H9 (cell line): ENCODE results near the gene FRAS1. TPM values are rescaled to one million over a fixed set of nuclear protein-coding genes. Genes with fewer than 3 reads are reported as not detected.
A peak's percentile ranks its signal among the peaks of the same experiment; 100 is the strongest.

ENCODE experiments used
- DNase-seq: peaks from one replicate; pipeline ENCODE4 v3.0.0-alpha.2; 2017
- H2AFZ ChIP-seq: one replicate; pipeline ENCODE4 v1.6.1; 2013; ENCODE audit warnings: mild to moderate bottlenecking, low read length, control low read depth, moderate library complexity
- H2AK5ac ChIP-seq: 2 replicates; pipeline ENCODE4 v1.6.1; 2013; ENCODE audit warnings: low read length, control low read depth, mixed read lengths; ENCODE audit not compliant: insufficient read length
- H2BK120ac ChIP-seq: one replicate; pipeline ENCODE4 v1.6.1; 2013; ENCODE audit warnings: low read depth, mild to moderate bottlenecking, low read length, control low read depth, inconsistent platforms; ENCODE audit not compliant: poor library complexity, severe bottlenecking
- H2BK12ac ChIP-seq: 2 replicates; pipeline ENCODE4 v1.6.1; 2013; ENCODE audit warnings: low read length, control low read depth, mixed read lengths, low read depth; ENCODE audit not compliant: insufficient read length
- H2BK15ac ChIP-seq: 2 replicates; pipeline ENCODE4 v1.6.1; 2013; ENCODE audit warnings: low read depth, low read length, control low read depth
- H2BK20ac ChIP-seq: one replicate; pipeline ENCODE4 v1.6.1; 2013; ENCODE audit warnings: low read depth, mild to moderate bottlenecking, low read length, control low read depth, inconsistent platforms; ENCODE audit not compliant: poor library complexity, severe bottlenecking
- H2BK5ac ChIP-seq: 2 replicates; pipeline ENCODE4 v1.6.1; 2013; ENCODE audit warnings: low read length, control low read depth, mixed read lengths; ENCODE audit not compliant: insufficient read length
- H3K14ac ChIP-seq: 2 replicates; pipeline ENCODE4 v1.6.1; 2013; ENCODE audit warnings: low read length, control low read depth; ENCODE audit not compliant: insufficient read depth
- H3K18ac ChIP-seq: 2 replicates; pipeline ENCODE4 v1.6.1; 2013; ENCODE audit warnings: low read depth, mild to moderate bottlenecking, mixed read lengths, low read length, control low read depth; ENCODE audit not compliant: insufficient read length
- H3K23ac ChIP-seq: 2 replicates; pipeline ENCODE4 v1.6.1; 2013; ENCODE audit warnings: low read length, control low read depth, mixed read lengths, low read depth; ENCODE audit not compliant: insufficient read length
- H3K23me2 ChIP-seq: 2 replicates; pipeline ENCODE4 v1.6.1; 2013; ENCODE audit warnings: low read depth, mild to moderate bottlenecking, mixed read lengths, low read length, control low read depth; ENCODE audit not compliant: insufficient read length, poor library complexity, severe bottlenecking
- H3K27ac ChIP-seq: 2 replicates; pipeline ENCODE4 v1.5.1; 2013; ENCODE audit warnings: low read length, control low read depth, mixed read lengths, low read depth; ENCODE audit not compliant: insufficient read length
- H3K27me3 ChIP-seq: 2 replicates; pipeline ENCODE4 v1.6.1; 2013; ENCODE audit warnings: low read length, control low read depth, inconsistent platforms; ENCODE audit not compliant: insufficient read depth
- H3K4ac ChIP-seq: 2 replicates; pipeline ENCODE4 v1.6.1; 2013; ENCODE audit warnings: low read depth, mild to moderate bottlenecking, control low read depth, inconsistent platforms, low read length, moderate library complexity
- H3K4me1 ChIP-seq: 2 replicates; pipeline ENCODE4 v1.6.1; 2013; ENCODE audit warnings: low read length, control low read depth, inconsistent platforms; ENCODE audit not compliant: insufficient read depth
- H3K4me2 ChIP-seq: 2 replicates; pipeline ENCODE4 v1.6.1; 2013; ENCODE audit warnings: low read length, control low read depth, mixed read lengths; ENCODE audit not compliant: insufficient read length, insufficient read depth
- H3K56ac ChIP-seq: 2 replicates; pipeline ENCODE4 v1.6.1; 2013; ENCODE audit warnings: low read depth, mild to moderate bottlenecking, mixed read lengths, low read length, control low read depth; ENCODE audit not compliant: insufficient read length
- H3K79me1 ChIP-seq: 2 replicates; pipeline ENCODE4 v1.6.1; 2013; ENCODE audit warnings: low read depth, mild to moderate bottlenecking, moderate library complexity, low read length, control low read depth, inconsistent platforms; ENCODE audit not compliant: insufficient read depth, poor library complexity, severe bottlenecking
- H3K79me2 ChIP-seq: 2 replicates; pipeline ENCODE4 v1.6.1; 2013; ENCODE audit warnings: low read length, control low read depth, inconsistent platforms; ENCODE audit not compliant: insufficient read depth
- H3K9ac ChIP-seq: 2 replicates; pipeline ENCODE4 v1.6.1; 2013; ENCODE audit warnings: low read length, control low read depth, mixed read lengths; ENCODE audit not compliant: insufficient read length; ENCODE audit errors: extremely low read depth
- H3K9me3 ChIP-seq: one replicate; pipeline ENCODE4 v1.6.1; 2013; ENCODE audit warnings: low read depth, low read length, inconsistent platforms; ENCODE audit not compliant: control insufficient read depth
- H3T11ph ChIP-seq: one replicate; pipeline ENCODE4 v1.6.1; 2013; ENCODE audit warnings: mild to moderate bottlenecking, low read length, control low read depth, inconsistent platforms
- H4K20me1 ChIP-seq: one replicate; pipeline ENCODE4 v1.6.1; 2013; ENCODE audit not compliant: control insufficient read depth, insufficient read length, insufficient read depth
- H4K5ac ChIP-seq: 2 replicates; pipeline ENCODE4 v1.6.1; 2013; ENCODE audit warnings: low read depth, mild to moderate bottlenecking, mixed read lengths, low read length, control low read depth; ENCODE audit not compliant: insufficient read length
- H4K8ac ChIP-seq: replicated peaks from 2 replicates; pipeline ENCODE4 v1.6.1; 2013; ENCODE audit warnings: low read length, control low read depth, mixed read lengths, low read depth; ENCODE audit not compliant: insufficient read length
- H4K91ac ChIP-seq: 2 replicates; pipeline ENCODE4 v1.6.1; 2013; ENCODE audit warnings: low read depth, mild to moderate bottlenecking, moderate library complexity, mixed read lengths, low read length, control low read depth; ENCODE audit not compliant: insufficient read length
- H3K27ac Mint-ChIP-seq, 3 experiments: 2 replicates in 2 of 3; 3 replicates in 1 of 3; pipeline ENCODE4 v1.8.0; 2020 to 2021; ENCODE audit warnings: mixed read lengths in 3 of 3, mild to moderate bottlenecking in 1 of 3, moderate library complexity in 1 of 3
- H3K27me3 Mint-ChIP-seq: 2 replicates; pipeline ENCODE4 v1.8.0; 2021; ENCODE audit warnings: low read depth, mild to moderate bottlenecking, moderate library complexity, mixed read lengths
- H3K36me3 Mint-ChIP-seq, 3 experiments: 2 replicates in 2 of 3; 3 replicates in 1 of 3; pipeline ENCODE4 v1.8.0; 2020 to 2021; ENCODE audit warnings: low read depth in 3 of 3, mixed read lengths in 3 of 3; ENCODE audit not compliant: insufficient read depth in 1 of 3
- H3K4me1 Mint-ChIP-seq, 2 experiments: 2 replicates each; pipeline ENCODE4 v1.8.0; 2020; ENCODE audit warnings: mixed read lengths in 2 of 2
- H3K4me3 Mint-ChIP-seq, 2 experiments: 2 replicates in 1 of 2; 3 replicates in 1 of 2; pipeline ENCODE4 v1.8.0; 2020 to 2021; ENCODE audit warnings: mild to moderate bottlenecking in 2 of 2, mixed read lengths in 2 of 2, moderate library complexity in 1 of 2
- H3K9me3 Mint-ChIP-seq, 2 experiments: 2 replicates in 1 of 2; 3 replicates in 1 of 2; pipeline ENCODE4 v1.8.0; 2020; ENCODE audit warnings: mild to moderate bottlenecking in 2 of 2, mixed read lengths in 2 of 2, moderate library complexity in 1 of 2
- total RNA-seq: library from RNA; stranded (reverse); gene quantifications from 2 replicates; pipeline ENCODE4 v1.2.1, GENCODE V29; 2021
- TF ChIP-seq, protein P1 (sequence below): fragments of 200-600 bp; sonication (generic); conservative IDR thresholded peaks from 3 replicates; pipeline ENCODE4 v1.8.0; 2021; ENCODE audit warnings: antibody characterized with exemption, mild to moderate bottlenecking

FRAS1 gene
- total RNA-seq, 1 experiment from 2014 or later, result 58.5 TPM

- Mint-ChIP-seq H3K9me3 (peaks cover 26 to 28% of the 10 kb centered on the region in 2 experiments), H3K36me3 (peaks cover 22 to 33% (median 29%) of the 10 kb centered on the region in 3 experiments), H3K4me3 (no peak overlapping the region), H3K4me1 (peaks cover 12 to 14% of the 10 kb centered on the region in 2 experiments), H3K27ac (0 out of 7 replicates have a peak overlapping the region, but pooled peaks of 1 of the 3 experiments have one; percentile 13), H3K27me3 (no peaks in the 10 kb centered on the region)
- no peak overlapping the region for H3K9ac ChIP-seq
- TF ChIP-seq, protein P1, sequence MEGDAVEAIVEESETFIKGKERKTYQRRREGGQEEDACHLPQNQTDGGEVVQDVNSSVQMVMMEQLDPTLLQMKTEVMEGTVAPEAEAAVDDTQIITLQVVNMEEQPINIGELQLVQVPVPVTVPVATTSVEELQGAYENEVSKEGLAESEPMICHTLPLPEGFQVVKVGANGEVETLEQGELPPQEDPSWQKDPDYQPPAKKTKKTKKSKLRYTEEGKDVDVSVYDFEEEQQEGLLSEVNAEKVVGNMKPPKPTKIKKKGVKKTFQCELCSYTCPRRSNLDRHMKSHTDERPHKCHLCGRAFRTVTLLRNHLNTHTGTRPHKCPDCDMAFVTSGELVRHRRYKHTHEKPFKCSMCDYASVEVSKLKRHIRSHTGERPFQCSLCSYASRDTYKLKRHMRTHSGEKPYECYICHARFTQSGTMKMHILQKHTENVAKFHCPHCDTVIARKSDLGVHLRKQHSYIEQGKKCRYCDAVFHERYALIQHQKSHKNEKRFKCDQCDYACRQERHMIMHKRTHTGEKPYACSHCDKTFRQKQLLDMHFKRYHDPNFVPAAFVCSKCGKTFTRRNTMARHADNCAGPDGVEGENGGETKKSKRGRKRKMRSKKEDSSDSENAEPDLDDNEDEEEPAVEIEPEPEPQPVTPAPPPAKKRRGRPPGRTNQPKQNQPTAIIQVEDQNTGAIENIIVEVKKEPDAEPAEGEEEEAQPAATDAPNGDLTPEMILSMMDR, result no peak
- no peak overlapping the region for H3K4ac ChIP-seq
- H2BK20ac ChIP-seq, result no peak overlapping the region
- no peaks in the 10 kb centered on the region for H3K4me1 ChIP-seq
- H2AK5ac ChIP-seq, result no peak overlapping the region
- no peak overlapping the region for H2BK12ac ChIP-seq
- H3K27ac ChIP-seq, result no peak overlapping the region
- H3K79me1 ChIP-seq, result peaks cover 3% of the 10 kb centered on the region
- H3K23ac ChIP-seq, result no peak overlapping the region
- H3T11ph ChIP-seq, result no peak overlapping the region
- H3K56ac ChIP-seq, result no peak overlapping the region
- H2BK120ac ChIP-seq, result no peak overlapping the region
- H2AFZ ChIP-seq, result no peak overlapping the region
- no peak overlapping the region for H2BK15ac ChIP-seq
- no peak overlapping the region for H3K4me2 ChIP-seq
- peaks cover 2% of the 10 kb centered on the region; the same call in 1 of the 2 replicates for H3K79me2 ChIP-seq
- H3K23me2 ChIP-seq, result no peaks in the 10 kb centered on the region
- no peak overlapping the region for H2BK5ac ChIP-seq
- no peak overlapping the region for H3K18ac ChIP-seq
- no peaks in the 10 kb centered on the region for H4K20me1 ChIP-seq
- peaks cover 5% of the 10 kb centered on the region for H3K9me3 ChIP-seq
- H3K27me3 ChIP-seq, result no peaks in the 10 kb centered on the region
- no peak overlapping the region for H4K91ac ChIP-seq
- no peak overlapping the region for H3K14ac ChIP-seq
- no peak overlapping the region for H4K8ac ChIP-seq
- no peak for DNase-seq
- H4K5ac ChIP-seq, result no peak overlapping the region
Measured at GRCh38 chr4:78190595-78190994, 133.5 kb downstream of the FRAS1 start.
